Fibroblast of mammary gland (primary cell): ENCODE measurements around the gene SCN8A.
"Not testable (repeated sequence)": the region's sequence is repeated elsewhere in the genome, so short reads cannot be mapped to it uniquely, and the experiment has no call there.

ENCODE experiments used
- DNase-seq: peaks from one replicate; pipeline ENCODE4 v3.0.0-alpha.2; 2010; ENCODE audit warnings: low read depth
- H3K4me3 ChIP-seq: 2 replicates; pipeline ENCODE4 v1.5.1; 2011; ENCODE audit warnings: low read depth, mild to moderate bottlenecking, low read length, moderate library complexity; ENCODE audit not compliant: control insufficient read depth
- TF ChIP-seq, protein P1 (sequence below): conservative IDR thresholded peaks from 2 replicates; pipeline ENCODE4 v1.5.1; 2011; ENCODE audit warnings: low read depth, low read length, inconsistent platforms; ENCODE audit not compliant: control insufficient read depth, insufficient read depth

SCN8A gene

DNA sequence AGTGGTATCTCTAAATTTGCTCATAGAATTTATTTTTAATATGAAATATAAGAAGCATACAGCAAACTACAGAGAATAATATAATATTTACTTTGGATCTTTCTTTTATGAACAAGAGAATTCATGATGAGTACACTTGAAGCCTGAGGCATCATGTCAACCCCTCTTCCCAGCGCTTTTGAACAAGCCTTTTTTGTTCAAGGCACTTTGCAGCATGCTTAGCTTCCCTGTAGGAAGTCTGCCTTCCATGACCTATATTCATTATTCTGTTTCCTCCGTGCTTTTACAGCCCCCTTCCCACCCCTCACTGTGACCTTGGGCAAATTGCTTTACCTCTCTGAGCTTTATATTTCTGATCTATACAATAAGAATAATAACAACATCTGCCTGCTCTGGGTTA, 41.6 kb downstream of the SCN8A start:
- TF ChIP-seq, protein P1, sequence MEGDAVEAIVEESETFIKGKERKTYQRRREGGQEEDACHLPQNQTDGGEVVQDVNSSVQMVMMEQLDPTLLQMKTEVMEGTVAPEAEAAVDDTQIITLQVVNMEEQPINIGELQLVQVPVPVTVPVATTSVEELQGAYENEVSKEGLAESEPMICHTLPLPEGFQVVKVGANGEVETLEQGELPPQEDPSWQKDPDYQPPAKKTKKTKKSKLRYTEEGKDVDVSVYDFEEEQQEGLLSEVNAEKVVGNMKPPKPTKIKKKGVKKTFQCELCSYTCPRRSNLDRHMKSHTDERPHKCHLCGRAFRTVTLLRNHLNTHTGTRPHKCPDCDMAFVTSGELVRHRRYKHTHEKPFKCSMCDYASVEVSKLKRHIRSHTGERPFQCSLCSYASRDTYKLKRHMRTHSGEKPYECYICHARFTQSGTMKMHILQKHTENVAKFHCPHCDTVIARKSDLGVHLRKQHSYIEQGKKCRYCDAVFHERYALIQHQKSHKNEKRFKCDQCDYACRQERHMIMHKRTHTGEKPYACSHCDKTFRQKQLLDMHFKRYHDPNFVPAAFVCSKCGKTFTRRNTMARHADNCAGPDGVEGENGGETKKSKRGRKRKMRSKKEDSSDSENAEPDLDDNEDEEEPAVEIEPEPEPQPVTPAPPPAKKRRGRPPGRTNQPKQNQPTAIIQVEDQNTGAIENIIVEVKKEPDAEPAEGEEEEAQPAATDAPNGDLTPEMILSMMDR, result no peak
- no peak overlapping the region for H3K4me3 ChIP-seq

DNA sequence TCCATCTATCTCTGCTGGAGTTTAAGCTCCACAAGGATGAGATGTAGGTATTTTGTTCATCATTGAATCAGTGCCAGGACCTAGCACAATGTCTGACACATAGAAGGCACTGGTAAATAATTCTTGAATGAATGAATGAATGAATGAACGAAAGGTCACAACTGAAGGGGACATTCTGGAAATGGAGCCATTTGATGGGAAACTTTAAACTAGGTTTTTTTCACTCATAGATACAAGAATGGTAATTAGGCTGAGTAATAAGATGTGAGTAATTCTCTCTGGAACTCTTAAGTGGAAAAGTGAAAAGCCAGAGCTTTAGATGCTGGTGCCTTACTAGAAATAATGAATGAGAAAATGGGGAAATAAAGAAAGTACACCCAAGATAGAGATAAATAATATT, 44.3 kb downstream of the SCN8A start:
- TF ChIP-seq, protein P1, result no peak
- DNase-seq, result peak; percentile 21
- no peak overlapping the region for H3K4me3 ChIP-seq

More for the DNA sequence above, 41.6 kb downstream of the SCN8A start:
- DNase-seq, result no peak

DNA sequence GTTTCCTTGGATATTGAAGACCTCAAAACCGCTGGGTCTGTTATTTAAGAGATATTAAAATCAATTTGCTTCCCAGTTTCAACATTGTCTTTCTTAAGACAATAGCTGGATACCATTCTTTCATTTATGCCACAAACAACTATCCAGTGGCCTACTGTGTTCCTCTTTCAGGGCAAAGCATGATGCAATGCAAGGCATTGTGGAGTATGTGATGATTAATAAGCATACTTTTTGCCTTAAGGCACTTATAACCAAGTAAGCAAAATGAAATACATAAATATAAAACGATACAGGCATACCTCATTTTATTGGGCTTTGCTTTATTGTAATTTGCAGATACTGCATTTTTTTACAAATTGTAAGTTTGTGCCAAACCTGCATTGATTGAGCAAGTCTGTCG, 45.5 kb downstream of the SCN8A start:
- DNase-seq, result peak; percentile 22
- TF ChIP-seq, protein P1, result no peak
- no peak overlapping the region for H3K4me3 ChIP-seq

DNA sequence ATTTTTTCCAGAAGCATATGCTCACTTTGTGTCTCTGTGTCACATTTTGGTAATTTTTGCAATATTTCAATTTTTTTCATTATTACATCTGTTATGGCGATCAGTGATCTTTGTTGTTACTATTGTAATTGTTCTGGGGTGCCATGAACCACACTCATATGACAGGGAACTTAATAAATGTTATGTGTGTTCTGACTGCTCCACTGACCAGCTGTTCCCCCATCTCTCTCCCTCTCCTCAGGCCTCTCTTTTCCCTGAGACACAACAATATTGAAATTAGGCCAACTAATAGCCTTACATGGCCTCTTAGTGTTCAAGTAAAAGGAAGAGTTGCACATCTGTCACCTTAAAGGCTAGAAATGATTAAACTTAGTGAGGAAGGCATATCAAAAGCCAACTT, 46.0 kb downstream of the SCN8A start:
- H3K4me3 ChIP-seq, result no peak overlapping the region
- no peak for DNase-seq
- TF ChIP-seq, protein P1, result no peak

DNA sequence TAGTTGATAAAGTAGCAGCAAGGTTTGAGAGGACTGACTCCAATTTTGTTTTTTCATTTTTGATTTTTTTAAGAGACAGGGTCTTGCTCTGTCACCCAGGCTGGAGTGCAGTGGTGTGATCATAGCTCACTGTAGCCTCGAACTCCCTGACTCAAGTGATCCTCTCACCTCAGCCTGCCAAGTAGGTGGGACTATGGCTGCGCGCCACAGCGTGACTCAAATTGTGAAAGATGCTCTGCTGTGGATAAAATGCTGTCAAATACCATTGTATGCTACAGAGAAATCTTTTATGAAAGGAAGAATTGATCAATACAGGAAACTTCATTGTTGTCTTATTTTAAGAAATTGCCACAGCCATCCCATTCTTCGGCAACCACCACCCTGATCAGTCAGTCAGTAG, 48.3 kb downstream of the SCN8A start:
- TF ChIP-seq, protein P1, result no peak
- H3K4me3 ChIP-seq, result no peak overlapping the region
- peak; percentile 66 for DNase-seq

DNA sequence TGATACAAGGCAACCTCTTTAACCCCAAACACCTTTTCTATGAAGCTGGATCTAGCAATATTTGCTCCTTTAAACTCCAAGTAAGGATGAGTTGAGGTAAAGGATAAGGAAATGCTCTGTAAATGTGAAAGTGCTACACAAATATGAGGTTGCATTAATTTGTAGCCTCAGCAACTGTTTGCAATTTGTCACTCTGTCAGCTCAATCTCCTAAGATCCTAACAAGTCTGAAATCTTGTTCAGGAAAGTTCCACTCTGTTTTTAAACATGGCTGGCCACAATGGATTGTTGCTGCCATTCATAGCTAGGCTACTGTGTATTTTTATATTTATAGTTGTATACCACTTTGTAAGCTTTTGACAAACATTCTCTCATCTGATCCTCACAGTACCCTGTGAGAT, 51.3 kb downstream of the SCN8A start:
- TF ChIP-seq, protein P1, result no peak
- no peak for DNase-seq
- H3K4me3 ChIP-seq, result no peak overlapping the region

DNA sequence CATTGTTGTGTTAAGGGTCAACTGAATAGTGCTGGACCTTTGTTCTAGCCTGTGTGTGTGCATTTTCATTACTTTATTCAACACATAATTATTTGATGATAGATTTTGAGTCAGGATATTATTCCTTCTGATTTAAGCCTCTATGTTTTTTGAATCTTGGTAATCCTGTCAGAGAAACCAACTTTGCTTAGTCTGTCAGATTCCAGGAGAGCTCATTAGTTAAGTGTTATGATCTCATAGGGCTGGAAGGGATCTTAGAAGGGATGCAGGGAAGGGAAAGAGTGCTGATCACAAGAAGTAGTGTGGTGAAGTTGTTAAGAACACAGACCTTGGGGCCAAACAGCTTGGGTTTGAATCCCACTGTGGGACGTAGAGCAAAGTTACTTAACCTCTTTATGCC, 52.9 kb downstream of the SCN8A start:
- TF ChIP-seq, protein P1, result no peak
- no peak for DNase-seq
- no peak overlapping the region for H3K4me3 ChIP-seq

DNA sequence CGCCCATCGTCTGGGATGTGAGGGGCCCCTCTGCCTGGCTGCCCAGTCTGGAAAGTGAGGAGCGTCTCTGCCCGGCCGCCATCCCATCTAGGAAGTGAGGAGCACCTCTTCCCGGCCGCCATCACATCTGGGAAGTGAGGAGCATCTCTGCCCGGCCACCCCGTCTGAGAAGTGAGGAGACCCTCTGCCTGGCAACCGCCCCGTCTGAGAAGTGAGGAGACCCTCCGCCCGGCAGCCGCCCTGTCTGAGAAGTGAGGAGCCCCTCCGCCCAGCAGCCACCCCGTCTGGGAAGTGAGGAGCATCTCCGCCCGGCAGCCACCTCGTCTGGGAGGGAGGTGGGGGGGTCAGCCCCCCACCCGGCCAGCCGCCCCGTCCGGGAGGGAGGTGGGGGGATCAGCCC, 53.7 kb downstream of the SCN8A start:
- DNase-seq, H3K4me3 ChIP-seq: not testable (repeated sequence)
